Left forelimb (tissue), 1 donor: ENCODE data around the gene FRMPD3.
"Not testable (repeated sequence)": the region's sequence is repeated elsewhere in the genome, so short reads cannot be mapped to it uniquely, and the experiment has no call there.

ENCODE experiments used
- DNase-seq: peaks from one replicate; pipeline ENCODE4 v3.0.0-alpha.2; 2018; ENCODE audit warnings: low spot score

Gene FRMPD3

DNA sequence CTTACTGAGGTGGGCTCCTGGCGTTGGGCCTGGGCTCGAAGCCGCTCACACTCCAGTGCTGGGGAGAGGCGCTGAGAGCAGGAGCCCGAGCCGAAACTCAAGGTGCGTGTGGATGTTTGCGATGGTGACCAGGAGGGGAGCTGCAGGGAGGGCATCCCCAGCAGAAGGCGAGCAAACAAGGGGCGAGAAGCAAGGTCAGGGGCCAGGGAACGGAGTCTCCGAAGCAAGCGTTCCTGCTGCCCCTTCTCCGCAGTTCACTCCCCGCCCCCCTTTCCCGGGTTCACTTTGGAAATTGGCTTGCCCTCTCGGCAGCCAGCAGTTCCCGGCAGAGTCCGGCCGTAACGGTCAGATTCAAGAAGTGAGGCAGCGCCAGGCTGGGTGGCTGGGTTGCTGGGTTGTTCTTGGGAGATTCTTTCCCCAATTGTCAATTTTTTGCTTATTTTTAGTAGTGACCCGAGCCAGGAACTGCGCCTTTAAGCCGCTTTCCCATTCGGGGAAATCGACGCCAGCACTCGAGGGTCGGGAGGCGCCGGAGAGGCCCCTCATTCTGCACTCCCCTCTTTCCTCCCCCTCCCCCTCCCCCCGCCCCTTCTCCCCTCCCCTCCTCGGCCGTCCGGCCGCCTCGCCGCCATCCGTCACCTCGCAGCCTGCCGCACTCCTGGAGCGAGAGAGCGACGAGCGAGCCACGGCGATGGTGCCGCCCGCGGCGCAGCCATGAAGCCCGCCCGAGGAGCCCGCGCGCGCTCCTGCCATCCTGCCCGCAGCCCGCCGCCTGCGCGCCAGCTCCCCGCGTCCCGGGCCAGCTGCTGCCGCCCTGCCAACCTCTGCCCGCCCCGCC, at the start of gene FRMPD3:
Gene FRMPD3, plus strand, starts transcription at position 655 of the 838 bp plus-strand sequence. CDS start 76,937 bp downstream, outside the sequence.
- no peak for DNase-seq

DNA sequence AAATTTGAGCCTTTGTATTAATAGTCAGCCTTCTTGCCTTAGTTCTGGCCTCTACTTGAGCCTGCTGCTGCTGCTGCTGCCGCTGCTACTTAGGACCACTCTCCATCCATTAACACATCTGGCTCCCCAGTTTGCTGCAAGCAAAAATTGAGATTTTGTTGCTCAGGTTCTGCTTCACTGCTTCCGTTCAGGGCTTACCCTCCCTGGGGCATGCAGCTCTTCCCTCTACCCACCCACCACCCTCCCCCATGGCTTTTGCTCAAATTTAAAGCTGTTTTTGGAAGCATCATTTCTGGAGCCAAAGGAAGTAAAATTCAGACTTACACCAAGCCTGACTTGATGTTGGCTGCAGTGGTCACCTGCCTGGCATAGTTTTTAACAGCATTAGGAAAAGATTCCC, 28.9 kb upstream of the FRMPD3 start:
- DNase-seq, result no peak

DNA sequence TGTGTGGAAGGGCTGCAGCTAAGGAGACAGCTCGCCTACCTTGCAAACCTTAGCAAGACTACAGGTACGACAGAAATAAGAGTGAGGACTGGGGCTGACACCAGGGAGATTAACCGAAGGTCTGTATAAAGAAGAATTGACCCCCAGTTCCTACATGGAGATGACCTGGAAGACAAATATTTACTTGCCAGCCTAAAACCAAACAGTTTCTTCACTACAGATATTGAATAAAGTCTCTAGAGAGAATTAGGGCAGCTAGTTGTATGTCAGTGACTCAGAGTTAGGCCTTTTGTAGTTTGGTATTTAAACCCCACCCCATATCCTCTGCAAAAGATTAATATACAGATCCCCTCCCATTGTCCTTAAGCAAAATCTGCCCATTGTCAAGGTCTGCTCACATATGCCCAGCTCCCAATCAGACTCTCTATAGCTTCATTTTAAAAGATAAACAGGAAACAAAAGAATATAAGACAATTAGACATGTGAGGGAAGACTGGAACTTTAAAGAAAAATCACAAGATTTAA, 28.1 kb upstream of the FRMPD3 start:
- DNase-seq, result no peak

- no peak for DNase-seq
These were observed 20.4 kb upstream of the FRMPD3 start for GRCh38 chrX:107429090-107429489.

DNA sequence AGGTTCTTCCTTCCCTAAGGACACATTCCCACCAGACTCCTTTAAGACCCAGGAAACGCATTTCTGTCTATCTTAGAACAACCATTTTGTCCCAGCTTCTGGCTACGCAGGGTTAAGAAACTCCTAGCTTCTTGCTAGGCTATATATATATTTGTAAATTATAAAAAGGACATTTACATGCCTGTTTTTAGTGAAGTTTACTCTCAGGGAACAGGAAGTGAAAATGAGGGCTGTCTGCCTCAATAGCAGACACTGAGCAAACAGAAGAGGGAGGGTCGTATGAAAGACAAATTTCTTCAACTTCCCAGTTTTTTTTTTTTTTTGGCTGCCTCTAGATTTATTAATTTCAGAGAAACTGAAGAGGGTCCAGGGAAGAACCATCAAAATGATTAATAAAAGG, 9.3 kb upstream of the FRMPD3 start:
- DNase-seq, result no peak

DNA sequence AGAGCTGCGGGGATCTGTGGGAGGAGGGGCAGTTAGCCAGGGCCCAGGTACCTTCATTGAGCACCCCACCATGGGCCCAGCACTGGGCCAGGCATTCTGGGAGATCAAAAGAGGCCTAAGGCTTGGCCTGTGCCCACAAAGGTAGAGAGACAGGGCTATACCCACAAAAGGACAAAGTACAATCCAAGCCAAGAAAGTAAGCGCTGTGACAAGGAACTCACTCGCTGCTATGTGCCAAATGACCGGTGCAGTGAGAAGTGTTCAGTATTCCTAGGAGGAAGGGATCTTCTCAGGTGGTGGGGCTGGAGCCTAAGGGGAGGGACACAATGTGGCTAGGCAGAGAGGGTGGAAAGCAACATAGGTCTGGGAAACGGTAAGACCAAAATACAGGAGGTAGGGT, 8.8 kb upstream of the FRMPD3 start:
- no peak for DNase-seq

DNA sequence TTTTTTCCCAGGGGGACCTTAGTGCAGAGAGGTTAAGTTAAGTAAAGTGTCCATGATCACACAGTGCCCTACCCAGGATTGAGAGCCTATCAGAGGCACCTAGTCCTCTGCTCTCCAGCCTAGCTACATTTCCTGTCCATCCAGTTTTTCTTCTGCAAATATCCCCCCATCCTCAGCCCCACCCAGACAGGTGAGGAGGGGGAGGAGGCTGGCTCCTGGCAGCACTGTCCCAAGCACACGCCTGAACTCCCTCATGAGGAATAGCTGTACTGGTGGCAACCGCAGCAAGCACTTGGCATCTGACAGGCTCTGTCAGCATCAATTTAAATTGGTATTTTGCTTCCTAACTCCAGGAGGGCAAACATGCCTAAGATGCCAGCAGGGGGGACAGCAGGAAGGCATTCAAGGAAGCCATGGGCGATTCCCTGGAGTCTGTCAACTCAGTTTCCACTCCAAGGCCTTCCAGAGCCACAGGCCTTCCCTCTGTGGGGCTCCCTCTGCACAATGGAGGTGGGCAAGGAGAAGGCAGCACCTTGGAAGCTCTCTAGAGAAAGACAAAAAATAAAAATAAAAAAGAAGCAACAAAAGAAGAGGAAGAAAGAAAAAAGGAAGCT, 6.4 kb upstream of the FRMPD3 start:
- no peak for DNase-seq

- DNase-seq, result no peak
These were observed 4.3 kb upstream of the FRMPD3 start for GRCh38 chrX:107445146-107445545.

DNA sequence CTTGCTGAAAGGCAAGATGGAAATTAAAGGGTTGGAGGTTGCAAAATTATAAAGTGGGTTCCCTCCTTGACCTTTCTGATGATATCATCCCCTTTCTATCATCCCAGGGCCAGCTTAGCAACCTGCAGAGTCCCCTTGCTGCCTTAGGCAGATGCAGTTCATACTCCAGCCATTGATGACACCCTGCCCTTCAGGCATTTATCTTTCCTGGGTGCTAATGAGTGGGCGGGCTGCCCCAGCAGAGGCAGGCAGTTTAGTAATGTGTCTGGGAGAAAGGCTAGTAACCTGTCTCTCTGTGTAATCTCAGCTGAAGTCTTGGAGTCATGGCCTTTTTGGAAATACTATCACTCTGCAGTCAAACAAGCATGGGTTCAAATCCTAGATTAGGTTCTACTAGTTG, 3.8 kb upstream of the FRMPD3 start:
- no peak for DNase-seq

DNA sequence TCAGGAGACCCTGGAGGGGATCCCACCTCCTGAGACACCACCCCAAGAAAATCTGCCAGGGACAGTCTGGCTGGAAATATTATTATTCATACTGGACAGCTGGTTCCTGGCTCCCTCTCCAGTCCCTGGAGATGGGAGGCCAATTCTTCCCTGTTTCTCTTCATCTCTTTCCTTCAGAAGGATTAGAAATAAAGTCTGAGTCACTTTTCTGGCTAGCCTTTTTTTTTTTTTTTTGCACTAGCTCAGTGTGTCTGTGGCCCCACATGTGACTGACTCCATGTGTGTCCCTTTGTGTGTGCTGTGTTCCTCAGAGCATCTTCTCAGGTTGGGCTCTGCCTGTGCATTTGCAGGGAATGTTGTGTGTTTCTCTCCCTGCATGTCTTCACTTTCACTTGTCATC, 1.8 kb upstream of the FRMPD3 start:
- DNase-seq, result no peak

GRCh38 chrX:107448625-107448997, 841 bp upstream of the FRMPD3 start:
- no peak for DNase-seq

DNA sequence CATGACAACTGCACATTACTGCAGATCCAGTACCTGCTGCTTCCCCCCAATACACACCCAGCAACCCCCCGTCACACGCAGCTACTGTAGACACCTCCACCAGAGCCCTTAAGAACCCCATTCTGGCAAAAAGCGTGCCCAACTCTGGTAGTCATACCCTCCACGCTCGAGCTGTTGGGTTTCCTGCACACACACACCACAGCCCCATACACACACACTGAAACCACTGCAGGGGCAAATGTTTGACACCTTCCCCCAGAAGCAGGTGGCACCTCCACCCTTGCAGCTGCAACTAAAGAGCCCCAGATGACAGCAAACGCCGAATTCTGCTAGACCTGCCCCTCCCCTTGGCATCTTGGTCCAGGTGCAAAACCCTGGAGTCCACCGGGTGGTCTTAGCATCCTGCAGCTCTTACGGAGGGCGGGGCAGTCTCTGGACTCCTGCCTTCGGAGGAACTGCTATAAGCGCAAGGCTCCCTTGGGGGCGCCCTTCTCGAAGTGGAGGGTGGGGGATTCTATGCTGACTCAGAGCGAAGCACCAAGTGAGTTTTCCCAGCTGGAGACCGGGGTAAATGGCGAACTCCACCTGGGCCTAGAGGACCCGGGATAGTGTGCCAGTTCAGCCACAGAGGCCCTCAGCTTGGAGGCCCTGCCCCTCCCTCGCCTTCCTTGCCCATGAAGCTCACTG, 1.5 kb downstream of the FRMPD3 start:
- DNase-seq, result no peak

- DNase-seq, result no peak
These were observed 2.3 kb downstream of the FRMPD3 start for GRCh38 chrX:107451731-107452130.

DNA sequence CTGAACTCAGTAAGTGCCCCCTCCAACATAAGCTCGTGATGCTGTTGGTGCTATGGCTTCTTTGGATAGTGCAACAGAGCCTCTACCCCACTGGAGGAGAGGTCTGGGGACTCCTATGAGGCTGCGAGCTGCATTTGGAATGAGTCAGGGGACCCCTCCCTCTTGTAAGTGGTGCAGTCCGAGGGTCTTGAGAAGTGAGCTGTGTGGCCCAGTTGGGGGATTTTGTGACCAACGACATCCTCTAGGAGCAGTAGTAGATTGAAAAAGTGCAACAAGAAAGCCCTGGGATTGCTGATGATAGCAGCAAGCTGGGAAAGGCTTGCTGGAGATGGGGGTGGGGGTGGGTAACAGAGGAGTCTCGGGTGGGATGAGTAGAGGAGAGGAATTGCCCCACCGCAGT, 3.1 kb downstream of the FRMPD3 start:
- DNase-seq, result no peak

- no peak for DNase-seq
These were observed 4.8 kb downstream of the FRMPD3 start for GRCh38 chrX:107454302-107454701.

DNA sequence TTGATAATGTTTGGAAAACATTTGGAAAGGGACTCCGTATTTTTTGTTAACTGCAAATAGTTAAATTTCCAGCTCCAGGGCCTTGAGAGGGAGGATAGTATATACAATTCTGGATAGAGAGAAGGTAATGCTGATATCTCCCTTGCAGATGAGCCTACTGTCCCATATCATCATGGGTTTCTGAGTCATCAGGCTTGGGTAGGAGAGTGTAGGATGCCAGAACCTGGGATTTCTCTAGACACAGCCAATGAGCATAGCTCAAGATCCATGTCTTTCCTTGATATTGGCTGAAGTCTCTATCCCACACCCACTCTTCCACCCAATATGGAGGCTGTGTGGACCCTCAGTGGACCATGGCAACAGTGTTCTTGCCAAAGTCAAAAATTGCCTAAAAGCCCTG, 7.8 kb downstream of the FRMPD3 start:
- no peak for DNase-seq

DNA sequence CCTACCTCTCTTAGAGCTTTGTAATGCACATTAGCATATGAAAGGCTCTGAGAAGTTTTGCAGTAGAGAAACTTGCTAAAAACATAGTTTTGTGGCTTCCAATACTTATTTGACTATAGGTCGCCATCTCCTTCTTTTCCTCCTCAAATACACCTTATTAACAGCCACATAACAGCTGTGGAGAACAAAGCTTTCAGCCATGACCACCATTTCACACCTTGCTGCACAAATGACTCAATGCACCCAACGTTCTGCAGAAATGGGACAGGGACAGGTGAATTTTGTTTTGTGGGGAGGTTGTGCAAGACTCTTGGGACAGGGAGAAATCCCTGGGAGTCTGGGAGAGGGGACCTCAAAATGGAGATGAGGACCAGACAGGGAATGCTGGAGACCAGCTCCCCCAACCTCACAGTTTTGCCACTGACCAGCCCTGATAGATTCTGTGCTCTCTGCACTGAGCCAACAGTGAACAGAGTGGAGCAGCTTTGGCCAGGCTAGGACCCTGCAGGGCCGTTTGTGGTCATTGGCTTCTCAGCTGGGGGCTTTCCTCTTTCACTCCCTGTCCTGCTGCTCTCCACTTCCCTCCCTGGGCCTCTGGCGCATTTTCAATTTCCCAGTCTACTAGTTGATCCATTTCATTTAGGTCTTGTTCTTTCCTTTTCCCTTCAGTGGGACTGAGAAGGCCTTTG, 16.6 kb downstream of the FRMPD3 start:
- DNase-seq, result no peak

- no peak for DNase-seq
These were observed 17.8 kb downstream of the FRMPD3 start for GRCh38 chrX:107467271-107467670.

DNA sequence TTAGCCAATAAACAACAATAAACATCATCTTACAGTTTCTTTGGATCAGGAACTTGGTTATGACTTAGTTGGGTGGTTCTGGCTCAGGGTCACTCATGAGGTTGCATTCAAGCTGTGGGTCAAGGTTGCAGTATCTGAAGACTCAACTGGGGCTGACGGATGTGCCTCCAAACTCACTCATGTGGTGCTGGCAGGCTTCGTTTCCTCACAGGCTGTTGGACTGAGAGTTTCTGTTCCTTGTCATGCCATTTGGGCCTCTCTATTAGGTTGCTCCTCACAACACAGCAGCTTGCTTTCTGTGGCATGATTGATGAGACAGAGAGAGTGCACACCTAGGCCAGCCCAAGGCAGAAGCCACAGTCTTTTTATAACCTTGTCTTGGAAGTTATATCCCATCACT, 20.7 kb downstream of the FRMPD3 start:
- DNase-seq, result no peak

DNA sequence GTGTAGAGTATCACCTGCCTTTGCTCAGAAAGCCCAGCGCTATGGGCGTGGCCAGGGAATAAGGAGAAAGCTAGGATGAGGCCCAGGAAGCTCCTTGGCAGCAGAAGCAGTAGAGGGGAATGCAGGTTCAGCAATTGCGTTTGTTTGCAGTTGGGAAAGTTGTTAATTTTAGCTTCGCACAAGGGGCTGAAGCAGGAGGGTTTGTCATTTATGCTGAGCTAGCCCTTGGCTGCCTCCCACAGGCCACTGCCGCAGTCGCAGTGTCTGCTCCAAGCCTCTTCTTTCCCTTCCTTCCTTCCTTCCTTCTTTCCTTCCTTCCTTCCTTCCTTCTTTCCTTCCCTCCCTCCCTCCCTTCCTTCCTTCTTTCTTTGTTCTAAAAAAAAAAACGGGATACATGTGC, 21.5 kb downstream of the FRMPD3 start:
- DNase-seq, result no peak

DNA sequence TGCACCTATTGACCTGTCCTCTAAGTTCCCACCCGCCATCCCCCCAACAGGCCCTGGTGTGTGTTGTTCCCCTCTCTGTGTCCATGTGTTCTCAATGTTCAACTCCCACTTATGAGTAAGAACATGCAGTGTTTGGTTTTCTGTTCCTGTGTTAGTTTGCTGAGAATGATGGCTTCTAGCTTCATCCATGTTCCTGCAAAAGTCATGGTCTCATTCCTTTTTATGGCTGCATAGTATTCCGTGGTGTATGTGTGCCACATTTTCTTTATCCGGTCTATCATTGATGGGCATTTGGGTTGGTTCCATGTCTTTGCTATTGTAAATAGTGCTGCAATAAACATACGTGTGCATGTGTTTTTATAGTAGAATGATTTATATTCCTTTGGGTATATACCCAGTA, 22.0 kb downstream of the FRMPD3 start:
- not testable (repeated sequence) for DNase-seq

GRCh38 chrX:107477406-107477805, 28.0 kb downstream of the FRMPD3 start:
- no peak for DNase-seq
